ELR (cell line): ENCODE data around the gene HABP2.

ENCODE experiments used
- DNase-seq: peaks from one replicate; pipeline ENCODE4 v3.0.0-alpha.2; 2015; ENCODE audit warnings: low read depth

HABP2 gene

GRCh38 chr10:113631684-113632367 lies 79.0 kb downstream of the HABP2 start:
- no peak for DNase-seq
